Brain microvascular endothelial cell (primary cell): ENCODE data around the gene TDRD1.

ENCODE experiments used
- DNase-seq: peaks from one replicate; pipeline ENCODE4 v3.0.0-alpha.2; 2020
- H3K27ac ChIP-seq: fragments of 250-450 bp; sonication (Bioruptor Pico); 2 replicates; pipeline ENCODE4 v1.5.1; 2020; ENCODE audit warnings: mild to moderate bottlenecking, moderate library complexity
- H3K27me3 ChIP-seq: fragments of 250-450 bp; sonication (Bioruptor Pico); replicated peaks from 2 replicates; pipeline ENCODE4 v1.5.1; 2020; ENCODE audit warnings: mild to moderate bottlenecking
- H3K36me3 ChIP-seq: fragments of 250-450 bp; sonication (Bioruptor Pico); replicated peaks from 2 replicates; pipeline ENCODE4 v1.5.1; 2020; ENCODE audit warnings: mild to moderate bottlenecking
- H3K4me3 ChIP-seq: 2 replicates; pipeline ENCODE4 v1.5.1; 2011; ENCODE audit warnings: low read depth, mild to moderate bottlenecking, control low read depth, low read length, moderate library complexity
- CTCF ChIP-seq: IDR thresholded peaks from 2 replicates; pipeline ENCODE4 v1.5.1; 2011; ENCODE audit warnings: low read depth, mild to moderate bottlenecking, moderate library complexity, low read length, control low read depth, inconsistent platforms; ENCODE audit errors: missing control alignments
- in situ Hi-C: cut with HindIII; loops from 2 replicates; pipeline ENCODE4 v1.10.0; 2017; ENCODE audit warnings: low sequenced_read_pairs, low pct_ligation_motif_present

Gene TDRD1

GRCh38 chr10:114176511-114176910 is 2.6 kb upstream of the TDRD1 start:
- Histone ChIP-seq H3K36me3 (no peaks in the 10 kb centered on the region), H3K27me3 (no peaks in the 10 kb centered on the region), H3K4me3 (no peak overlapping the region), H3K27ac (no peak overlapping the region)
- TF ChIP-seq CTCF: no peak
- DNase-seq: no peak
- in situ Hi-C loops: no loop called here

- no peak overlapping the region for H3K27ac ChIP-seq
- in situ Hi-C loops: no loop called here
- no peak for DNase-seq
- H3K36me3 ChIP-seq: no peaks in the 10 kb centered on the region
- H3K27me3 ChIP-seq: no peaks in the 10 kb centered on the region
- TF ChIP-seq CTCF: no peak
- H3K4me3 ChIP-seq: no peak overlapping the region
These were observed 594 bp downstream of the TDRD1 start for GRCh38 chr10:114179747-114180146.

GRCh38 chr10:114180937-114181336 is 1.8 kb downstream of the TDRD1 start:
- DNase-seq: no peak
- no peak overlapping the region for H3K27ac ChIP-seq
- no peaks in the 10 kb centered on the region for H3K36me3 ChIP-seq
- TF ChIP-seq CTCF: no peak
- no peak overlapping the region for H3K4me3 ChIP-seq
- no peaks in the 10 kb centered on the region for H3K27me3 ChIP-seq
- in situ Hi-C loops: no loop called here

GRCh38 chr10:114181971-114182370 is 2.8 kb downstream of the TDRD1 start:
- Histone ChIP-seq H3K4me3 (no peak overlapping the region), H3K27me3 (no peaks in the 10 kb centered on the region), H3K36me3 (no peaks in the 10 kb centered on the region), H3K27ac (no peak overlapping the region)
- DNase-seq: no peak
- no peak for TF ChIP-seq CTCF
- in situ Hi-C loops: no loop called here

GRCh38 chr10:114183563-114183962 is 4.4 kb downstream of the TDRD1 start:
- no peak overlapping the region for H3K27ac ChIP-seq
- H3K27me3 ChIP-seq: no peaks in the 10 kb centered on the region
- H3K4me3 ChIP-seq: no peak overlapping the region
- no peaks in the 10 kb centered on the region for H3K36me3 ChIP-seq
- DNase-seq: no peak
- TF ChIP-seq CTCF: no peak
- in situ Hi-C loops: no loop called here

- Histone ChIP-seq H3K27me3 (no peaks in the 10 kb centered on the region), H3K36me3 (no peaks in the 10 kb centered on the region), H3K4me3 (no peak overlapping the region), H3K27ac (no peak overlapping the region)
- DNase-seq: no peak
- no peak for TF ChIP-seq CTCF
- in situ Hi-C loops: no loop called here
These were observed 5.1 kb downstream of the TDRD1 start for GRCh38 chr10:114184276-114184675.
